ENCODE results near the gene VEZT. TPM values are rescaled to one million over a fixed set of nuclear protein-coding genes. Genes with fewer than 3 reads are reported as not detected.

VEZT gene
- total and polyA plus RNA-seq, 10 of the 15 experiments (the other 5 are each of a cell fraction or from before 2014, with no cell fraction given), result 32.8 to 134 (median 66.2) TPM

DNA sequence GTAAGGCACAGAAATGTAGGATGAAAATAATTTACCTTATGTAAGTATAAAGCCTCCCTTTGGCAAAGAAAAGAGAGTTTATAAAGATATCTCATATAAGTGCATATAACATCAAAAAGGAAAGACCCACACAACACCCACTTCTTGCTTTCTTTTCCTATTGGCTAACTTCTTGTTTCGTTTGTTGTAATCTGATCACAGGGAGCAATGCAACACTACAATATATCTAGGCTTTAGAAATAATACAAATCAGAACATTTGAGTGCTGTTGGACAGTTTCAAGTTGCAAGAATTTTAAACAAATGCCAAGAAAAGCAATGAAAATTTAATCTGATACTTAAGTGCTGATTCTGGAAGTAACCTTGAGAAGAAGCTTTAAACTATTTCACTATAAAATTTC, 1.7 kb upstream of the VEZT start:
- DNase-seq (ENCODE audit: low read depth, low spot score) (no peak), ATAC-seq (no peak), FAIRE-seq (no peak)
- BruUV-seq (replicated peaks), result no TSS peak
- Histone ChIP-seq H3K27me3 (replicated peaks in 1 of 2; ENCODE audit: control insufficient read depth in 2 of 2, insufficient read depth in 2 of 2, low read length in 1 of 2) (no peaks in the 10 kb centered on the region), H2AFZ (ENCODE audit: control insufficient read depth, low read depth, low read length) (no peak overlapping the region; the same call in 1 of the 2 replicates), H3K4me2 (ENCODE audit: control insufficient read depth, insufficient read depth) (peak overlapping the region; percentile 68), H3K9ac (ENCODE audit: control insufficient read depth, insufficient read depth, low read length) (no peak overlapping the region; the same call in 1 of the 2 replicates), H3K4me3 (peak overlapping the region; percentile 84), H3K79me2 (ENCODE audit: control insufficient read depth, insufficient read depth, low read length) (peaks cover 55% of the 10 kb centered on the region), H3K9me3 (replicated peaks; ENCODE audit: control insufficient read depth, insufficient read depth, low read length) (no peaks in the 10 kb centered on the region), H3K4me1 (ENCODE audit: control insufficient read depth, insufficient read depth, low read length) (no peaks in the 10 kb centered on the region), H3K36me3 (ENCODE audit: control insufficient read depth in 2 of 2, insufficient read depth in 2 of 2, low read length in 1 of 2) (no peaks in the 10 kb centered on the region), H3K27ac (ENCODE audit: control insufficient read depth, insufficient read depth) (peak overlapping the region; percentile 61; the same call in 1 of the 2 replicates), H4K20me1 (ENCODE audit: control insufficient read depth, insufficient read depth) (no peaks in the 10 kb centered on the region)
- intact Hi-C loops (cut with micrococcal nuclease; ENCODE audit: unreplicated experiment) (loop anchor here (2.0 to 5.0 kb wide), 3 partner anchors 15 to 259 kb away; partner anchors contain the start of genes METAP2 and NR2C1), in situ Hi-C loops (cut with MboI) (no loop called here)
- CTCF ChIA-PET, result interaction anchor here (0.6 to 4.4 kb wide), 5 partner anchors 9 to 814 kb away, joined by 3 to 46 read pairs (median 4); no protein-coding TSS in a partner anchor
- TF ChIP-seq BMI1 (IDR thresholded peaks at IDR 0.05; ENCODE audit: borderline replicate concordance), result peak; percentile 33; the same call in 1 of the 2 replicates
- TF ChIP-seq NRF1 (conservative IDR thresholded peaks at IDR 0.05; ENCODE audit: low read depth, low read length), result no peak
- no peak for TF ChIP-seq STAT3 (IDR thresholded peaks at IDR 0.05; ENCODE audit: low read depth, low read length)
- TF ChIP-seq TCF3 (IDR thresholded peaks at IDR 0.05; ENCODE audit: borderline replicate concordance, insufficient read depth, low read depth, low read length), result no peak
- TF ChIP-seq ETV6 (conservative IDR thresholded peaks at IDR 0.05 in 1 of 2, IDR thresholded peaks at IDR 0.05 in 1 of 2; ENCODE audit: borderline replicate concordance in 1 of 2, low read depth in 1 of 2), result no peak
- peak; percentile 82 for TF ChIP-seq NFYB (IDR thresholded peaks at IDR 0.05; ENCODE audit: insufficient read depth, low read depth, low read length)
- RAD21 ChIA-PET (ENCODE audit: unreplicated experiment), result interaction anchor here (0.6 to 5.1 kb wide), 5 partner anchors 14 to 319 kb away, joined by 3 to 38 read pairs (median 16); no protein-coding TSS in a partner anchor
- SMC1A ChIA-PET (ENCODE audit: uncharacterized antibody, unreplicated experiment), result interaction anchor here (0.6 to 3.8 kb wide), 9 partner anchors 10 to 505 kb away, joined by 3 to 43 read pairs (median 4); partner anchors contain the start of gene METAP2
- POLR2A ChIA-PET, result interaction anchor here (0.6 to 3.5 kb wide), 5 partner anchors 16 to 904 kb away, joined by 3 to 21 read pairs (median 7); no protein-coding TSS in a partner anchor
- 0% methylated on average over 1 of the region's 1 CpG for WGBS (ENCODE audit: insufficient coverage, insufficient replicate concordance, low lambda C conversion rate, missing lambda C conversion rate)
